GM21367 (cell line): ENCODE results near the gene SSH3.
A peak's percentile ranks its signal among the peaks of the same experiment; 100 is the strongest.
"Not testable (repeated sequence)": the region's sequence is repeated elsewhere in the genome, so short reads cannot be mapped to it uniquely, and the experiment has no call there.

Experiments
- ATAC-seq: cut with Tn5 transposase; IDR thresholded peaks from one replicate; pipeline ENCODE4 v1.9.1; 2021; ENCODE audit not compliant: unreplicated experiment

SSH3 gene

DNA sequence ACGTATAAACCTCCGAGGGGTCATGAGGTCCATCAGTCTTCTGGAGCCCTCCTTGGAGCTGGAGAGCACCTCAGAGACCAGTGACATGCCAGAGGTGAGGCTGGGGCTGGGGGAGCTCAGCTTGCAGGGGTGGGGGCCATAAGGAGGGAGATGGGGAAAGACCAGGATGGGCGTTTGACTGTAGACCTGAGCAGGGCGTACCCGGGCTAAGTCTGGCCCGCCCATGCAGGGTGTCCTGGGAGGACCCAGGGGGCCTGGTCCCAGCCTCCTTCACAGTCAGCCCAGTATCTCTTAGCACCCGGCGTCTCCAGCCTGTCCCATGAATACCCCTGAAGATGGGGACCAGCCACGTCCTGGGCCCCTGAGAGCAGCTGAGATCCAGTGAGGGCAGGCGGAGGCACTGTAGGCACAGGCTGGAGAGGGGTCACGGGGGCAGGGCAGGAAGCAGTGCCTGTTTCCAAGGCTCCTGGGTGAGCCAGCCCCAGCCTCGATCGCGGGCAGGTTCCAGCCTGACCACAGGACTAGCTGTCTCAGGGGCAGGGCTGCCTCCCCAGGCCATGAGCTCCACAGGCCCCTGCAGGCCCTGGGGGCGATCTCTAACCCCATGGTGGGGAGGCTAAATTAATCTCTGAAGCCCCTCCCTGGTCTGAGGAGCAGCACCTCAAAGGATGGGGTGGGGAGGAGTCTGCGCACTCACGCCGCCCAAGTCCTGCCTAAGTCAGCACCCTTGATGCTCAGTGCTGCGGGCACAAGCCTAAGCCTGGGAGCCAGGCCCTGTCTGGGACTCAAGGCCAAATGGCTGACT lies 7.1 kb downstream of the SSH3 start:
- ATAC-seq, result no peak

GRCh38 chr11:67311051-67311555 lies 7.8 kb downstream of the SSH3 start:
- ATAC-seq, result no peak

DNA sequence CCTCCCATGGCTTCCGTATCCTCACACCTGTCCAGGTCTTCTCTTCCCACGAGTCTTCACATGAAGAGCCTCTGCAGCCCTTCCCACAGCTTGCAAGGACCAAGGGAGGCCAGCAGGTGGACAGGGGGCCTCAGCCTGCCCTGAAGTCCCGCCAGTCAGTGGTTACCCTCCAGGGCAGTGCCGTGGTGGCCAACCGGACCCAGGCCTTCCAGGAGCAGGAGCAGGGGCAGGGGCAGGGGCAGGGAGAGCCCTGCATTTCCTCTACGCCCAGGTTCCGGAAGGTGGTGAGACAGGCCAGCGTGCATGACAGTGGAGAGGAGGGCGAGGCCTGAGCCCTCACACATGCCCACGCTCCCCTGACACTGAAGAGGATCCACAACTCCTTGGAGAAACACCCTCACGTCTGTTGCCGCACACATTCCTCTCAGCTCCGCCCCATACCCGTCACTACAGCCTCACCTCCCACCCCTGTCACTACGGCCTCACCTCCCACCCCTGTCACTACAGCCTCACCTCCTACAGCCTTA lies 8.3 kb downstream of the SSH3 start:
- no peak for ATAC-seq

- no peak for ATAC-seq
Measured at GRCh38 chr11:67312187-67313021, 9.1 kb downstream of the SSH3 start.

GRCh38 chr11:67313125-67313890 lies 10.0 kb downstream of the SSH3 start:
- no peak for ATAC-seq

DNA sequence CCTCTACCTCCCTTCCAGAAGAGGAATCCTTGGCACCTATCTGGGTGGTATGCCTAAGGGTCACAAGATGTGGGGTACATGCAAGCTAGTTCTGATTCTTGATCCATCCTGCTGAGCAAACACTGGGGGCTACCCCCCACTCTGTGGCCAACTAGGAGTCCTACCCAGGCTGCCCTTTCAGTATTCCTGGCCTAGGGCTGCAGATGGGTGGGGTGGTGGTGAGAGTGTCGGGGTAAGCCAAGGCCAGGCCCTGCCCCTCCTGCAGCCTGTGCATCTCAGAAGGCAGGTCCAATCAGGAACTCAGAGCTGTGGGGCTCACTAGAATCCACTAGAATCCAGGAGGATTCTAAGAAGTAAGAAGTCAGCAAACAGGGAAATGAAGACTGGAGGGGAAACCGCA lies 10.9 kb downstream of the SSH3 start:
- no peak for ATAC-seq

DNA sequence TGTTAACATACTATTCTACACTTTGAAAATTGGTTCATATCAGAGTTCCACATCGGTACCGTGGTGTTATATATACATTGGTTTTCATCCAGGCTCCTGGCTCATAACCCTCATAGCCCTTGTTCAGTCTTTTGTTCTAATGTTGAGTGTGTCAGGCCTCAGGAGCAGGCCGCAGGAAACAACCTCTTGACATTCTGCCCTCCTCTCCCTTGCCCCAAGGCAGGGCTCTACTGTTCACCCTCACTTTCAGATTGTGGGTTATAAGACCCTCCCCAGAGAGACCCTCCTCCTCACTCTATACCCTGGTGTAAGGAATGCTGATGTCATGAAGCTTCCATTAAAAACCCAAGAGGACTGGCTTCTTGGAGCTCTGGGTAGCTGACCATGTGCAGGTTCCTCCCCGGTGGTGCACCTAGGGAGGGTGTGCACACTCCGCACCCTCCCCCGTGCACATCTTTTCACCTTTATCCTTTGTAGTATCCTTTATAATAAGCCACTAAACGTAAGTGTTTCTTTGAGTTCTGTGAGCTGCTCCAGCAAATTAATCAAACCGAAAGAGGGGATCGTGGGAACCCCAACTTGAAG lies 12.1 kb downstream of the SSH3 start:
- no peak for ATAC-seq

DNA sequence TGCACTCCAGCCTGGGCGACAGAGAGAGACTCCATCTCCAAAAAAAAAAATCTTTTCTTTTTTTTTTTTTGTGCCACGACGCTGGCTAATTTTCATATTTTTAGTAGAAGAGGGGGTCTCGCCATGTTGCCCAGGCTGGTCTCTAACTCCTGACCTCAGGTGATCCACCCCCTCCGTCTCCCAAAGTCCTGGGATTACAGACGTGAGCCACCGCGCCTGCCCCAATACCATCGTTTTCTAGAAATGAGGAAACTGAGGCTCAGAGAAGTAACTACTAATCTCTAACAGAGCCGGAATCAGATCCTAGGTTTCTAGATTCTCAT lies 13.5 kb downstream of the SSH3 start:
- ATAC-seq, result no peak

DNA sequence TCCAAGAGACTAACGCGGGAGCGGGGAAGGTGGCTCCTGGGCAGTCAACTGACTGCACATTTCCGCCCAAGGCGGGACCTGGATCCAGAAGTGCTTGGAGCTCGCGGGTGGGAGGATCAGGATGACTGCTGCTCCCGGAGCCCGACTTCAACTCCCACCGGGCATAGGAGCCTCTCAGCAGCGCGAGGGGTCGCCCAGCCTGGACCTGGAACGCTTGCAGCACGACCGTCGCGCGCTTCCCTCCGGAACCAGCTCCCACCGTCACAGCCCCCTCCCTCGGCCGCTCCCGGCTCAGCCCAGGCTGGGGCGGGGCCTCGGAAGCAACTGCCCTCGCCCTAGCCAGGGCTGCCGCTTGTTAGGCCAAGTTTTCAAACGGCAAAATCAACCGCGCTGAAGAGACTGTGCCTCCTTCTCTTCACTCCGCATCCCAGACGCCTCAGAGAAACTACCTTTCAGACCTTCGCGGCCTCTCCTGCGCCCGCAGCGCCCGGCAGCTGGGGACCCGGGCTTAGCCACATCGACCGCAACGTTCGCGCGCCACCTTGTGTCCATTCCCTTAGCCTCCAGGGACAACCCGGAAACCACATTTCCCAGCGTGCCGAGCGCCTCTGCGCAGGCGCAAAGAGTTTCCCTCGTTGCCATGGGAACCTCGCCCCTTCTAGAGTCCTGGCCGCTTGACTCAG lies 14.0 kb downstream of the SSH3 start:
- ATAC-seq, result peak; percentile 69

DNA sequence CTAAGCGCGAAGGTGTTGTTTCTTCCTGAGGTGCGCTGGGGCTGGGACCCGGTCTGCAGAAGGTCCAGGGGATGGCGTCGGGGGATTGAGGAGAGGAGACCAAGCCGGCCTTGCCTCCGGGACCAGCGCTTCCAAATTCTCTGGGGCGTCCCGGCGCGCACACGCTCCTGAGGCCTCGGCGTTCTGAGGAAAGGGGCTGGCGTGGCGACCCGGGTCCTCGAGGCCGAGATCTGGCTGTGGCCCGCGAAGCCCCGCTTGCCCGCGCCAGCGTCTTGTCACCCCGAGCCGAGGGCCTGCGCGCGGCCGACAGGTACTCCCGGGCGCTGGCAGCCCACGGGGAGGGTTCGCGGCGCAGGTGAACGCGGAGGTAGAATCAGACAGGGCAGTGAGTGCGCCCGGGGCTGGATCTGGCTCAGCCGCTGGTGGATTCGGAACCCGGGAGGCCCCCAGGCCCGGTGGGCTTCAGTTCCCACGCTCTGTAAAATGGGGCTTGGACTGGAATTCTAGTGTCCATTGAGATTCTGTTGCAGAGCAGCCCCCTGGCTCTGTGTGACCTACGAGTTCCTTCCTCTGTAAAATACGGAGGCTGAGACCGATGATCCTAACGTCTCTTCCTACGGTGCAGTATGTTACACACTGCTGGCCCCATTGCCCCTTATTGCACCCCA lies 14.7 kb downstream of the SSH3 start:
- ATAC-seq, result peak; percentile 18

- not testable (repeated sequence) for ATAC-seq
Measured at GRCh38 chr11:67318876-67319275, 15.5 kb downstream of the SSH3 start.

DNA sequence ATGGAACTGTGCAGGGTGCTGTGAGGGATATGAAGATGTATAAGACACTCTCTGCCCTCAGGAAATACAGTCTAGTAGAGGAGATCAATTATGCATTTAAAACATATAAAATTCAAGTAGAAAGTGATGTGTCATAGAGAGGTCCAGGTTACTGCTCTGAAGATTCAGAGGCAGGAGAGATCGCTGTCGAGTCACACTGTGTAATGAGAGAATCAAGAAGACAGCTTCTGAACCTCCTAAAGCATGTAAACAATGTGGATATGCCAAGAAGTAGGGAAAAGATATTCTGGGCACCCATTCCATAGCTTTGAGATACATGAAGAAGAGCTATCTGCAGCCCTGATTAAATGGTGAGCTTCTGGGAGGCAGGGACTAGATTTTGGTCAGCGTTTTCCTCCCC lies 16.7 kb downstream of the SSH3 start:
- no peak for ATAC-seq

- ATAC-seq, result no peak
Measured at GRCh38 chr11:67320691-67321090, 17.4 kb downstream of the SSH3 start.

DNA sequence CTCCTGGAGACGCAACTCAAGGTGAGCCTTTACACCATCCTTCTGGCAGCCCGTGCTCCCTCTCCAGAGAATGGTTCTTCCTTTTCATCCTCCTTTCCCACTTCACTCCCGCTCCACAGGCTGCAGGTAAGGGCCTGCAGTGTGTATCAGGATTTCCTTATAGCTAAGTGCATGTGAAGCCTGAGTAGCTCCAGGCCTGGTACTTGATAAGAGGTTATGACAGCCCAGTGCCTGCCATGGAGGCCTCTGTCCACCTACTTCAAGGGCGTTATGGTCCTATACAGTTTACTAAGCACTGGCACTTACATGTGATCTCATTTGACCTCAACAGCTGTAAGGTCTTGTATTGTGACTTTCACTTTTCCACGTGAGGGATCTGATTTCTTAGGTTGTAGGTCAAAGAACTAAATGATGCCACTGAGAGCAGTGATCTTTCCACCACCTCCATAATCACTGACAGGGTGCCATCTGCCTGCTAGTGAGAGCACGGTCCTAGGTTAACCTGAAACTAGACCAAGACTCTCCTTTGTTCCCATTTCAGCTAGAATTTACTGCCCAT lies 18.1 kb downstream of the SSH3 start:
- ATAC-seq, result no peak

- ATAC-seq, result no peak
Measured at GRCh38 chr11:67322049-67322448, 18.7 kb downstream of the SSH3 start.

DNA sequence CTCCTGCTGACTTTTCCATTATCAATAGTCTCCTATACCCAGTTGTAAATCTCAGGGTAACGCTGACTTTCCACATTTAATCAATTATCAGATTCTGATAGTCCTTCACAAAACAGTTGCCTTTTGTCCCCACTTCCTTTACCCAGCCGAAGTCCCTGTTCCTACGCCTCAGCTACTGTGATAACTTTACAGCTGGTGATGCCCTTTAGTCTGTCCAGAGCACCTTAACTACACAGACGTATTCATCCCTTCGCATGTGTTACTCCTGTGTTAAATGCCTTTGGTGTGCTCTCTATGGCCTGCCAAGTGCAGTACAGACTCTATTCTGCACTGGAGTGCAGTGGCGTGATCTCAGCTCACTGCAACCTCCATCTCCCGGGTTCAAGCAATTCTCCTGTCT lies 20.2 kb downstream of the SSH3 start:
- no peak for ATAC-seq

- ATAC-seq, result no peak
Measured at GRCh38 chr11:67332081-67332691, 28.9 kb downstream of the SSH3 start.

GRCh38 chr11:67337257-67337656 lies 33.9 kb downstream of the SSH3 start:
- no peak for ATAC-seq

- ATAC-seq, result no peak
Measured at GRCh38 chr11:67344264-67344663, 40.9 kb downstream of the SSH3 start.
